8988T (cell line): ENCODE measurements around the gene KIAA1549.

ENCODE experiments used
- DNase-seq: peaks from one replicate; pipeline ENCODE4 v3.0.0; 2011

The KIAA1549 gene

DNA sequence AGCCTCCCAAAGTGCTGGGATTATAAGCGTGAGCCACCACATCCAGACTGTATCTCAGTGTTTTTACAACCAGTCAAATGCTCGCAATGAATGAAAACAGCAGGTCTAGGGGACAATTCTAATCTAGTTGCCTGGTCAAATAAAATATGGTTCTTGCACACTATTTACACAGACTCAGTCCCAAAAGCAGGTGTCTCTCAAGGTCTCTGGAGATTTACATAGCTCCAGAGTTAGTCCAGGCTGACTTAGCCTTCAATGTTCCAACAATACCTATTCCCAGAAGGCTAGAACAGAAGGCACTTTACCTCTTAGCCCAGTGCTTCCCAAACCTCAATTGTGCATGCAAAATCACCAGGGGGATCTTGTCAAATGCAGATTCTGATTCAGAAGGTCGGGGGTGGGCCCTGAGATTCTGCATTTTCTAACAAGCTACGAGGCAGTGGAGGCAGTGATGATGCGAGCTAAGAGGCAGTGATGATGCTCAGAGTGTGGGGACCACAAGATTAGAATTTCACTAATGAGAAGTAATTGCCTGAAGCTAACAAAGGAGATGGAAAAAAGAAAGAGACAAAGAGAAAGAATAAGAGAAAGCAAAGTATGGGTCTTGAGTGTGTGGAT is 6.4 kb downstream of the KIAA1549 start:
- no peak for DNase-seq

DNA sequence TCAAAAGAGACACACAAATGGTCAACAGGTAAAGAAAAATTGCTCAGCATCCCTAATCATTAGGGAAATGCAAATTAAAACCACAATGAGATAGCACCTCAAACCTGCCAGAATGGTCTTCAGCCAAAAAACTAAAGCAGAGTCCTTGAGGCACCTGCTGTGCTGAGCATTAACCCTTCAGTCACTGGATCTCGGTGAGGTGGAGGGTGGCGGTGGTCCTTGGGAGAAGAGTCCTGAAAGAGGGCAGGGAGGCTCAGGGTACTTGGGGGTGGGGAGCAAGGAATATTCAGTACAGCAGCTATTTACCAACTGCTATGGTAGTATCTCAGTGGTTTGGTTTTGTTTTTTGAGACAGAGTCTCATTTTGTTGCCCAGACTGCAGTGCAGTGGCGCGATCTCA is 7.1 kb downstream of the KIAA1549 start:
- DNase-seq = no peak

DNA sequence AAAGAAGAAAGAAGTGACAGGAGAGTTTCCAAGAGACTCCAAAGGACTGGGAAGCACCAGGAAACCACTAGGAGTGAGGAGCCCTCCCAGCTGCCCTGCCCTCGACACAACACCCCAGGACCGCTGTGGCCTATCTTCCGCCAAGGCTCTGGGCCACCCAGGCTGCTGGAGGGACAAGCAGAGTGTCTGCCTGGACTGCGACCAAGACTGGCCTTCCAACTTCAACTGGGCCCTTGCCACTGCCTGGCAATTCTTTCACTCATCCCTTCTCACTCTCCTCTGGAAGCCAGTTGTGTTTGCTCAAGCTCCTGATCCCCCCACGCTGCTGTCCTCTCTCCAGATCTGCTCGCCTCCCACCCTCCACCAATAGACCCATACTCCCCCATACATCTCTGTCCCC is 10.2 kb downstream of the KIAA1549 start:
- no peak for DNase-seq

DNA sequence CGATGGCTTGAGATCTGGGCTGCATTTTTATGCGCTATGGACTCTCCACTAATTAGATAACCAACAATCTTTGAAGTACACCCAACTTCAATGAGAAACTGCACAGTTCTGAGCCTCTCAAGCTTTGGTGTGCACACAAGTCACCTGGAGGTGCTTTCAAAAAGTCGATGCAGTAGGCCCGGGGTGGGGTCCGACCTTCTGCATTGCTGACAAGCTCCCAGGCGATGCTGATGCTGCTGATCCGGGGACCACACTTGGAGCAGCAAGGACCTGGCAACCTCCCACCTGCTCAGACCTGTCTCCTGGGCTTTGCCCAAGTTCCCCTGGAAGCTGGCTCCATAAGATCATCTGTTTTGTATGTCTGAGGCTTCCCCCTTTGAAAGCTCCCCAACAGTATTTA is 10.7 kb downstream of the KIAA1549 start:
- DNase-seq = no peak

DNA sequence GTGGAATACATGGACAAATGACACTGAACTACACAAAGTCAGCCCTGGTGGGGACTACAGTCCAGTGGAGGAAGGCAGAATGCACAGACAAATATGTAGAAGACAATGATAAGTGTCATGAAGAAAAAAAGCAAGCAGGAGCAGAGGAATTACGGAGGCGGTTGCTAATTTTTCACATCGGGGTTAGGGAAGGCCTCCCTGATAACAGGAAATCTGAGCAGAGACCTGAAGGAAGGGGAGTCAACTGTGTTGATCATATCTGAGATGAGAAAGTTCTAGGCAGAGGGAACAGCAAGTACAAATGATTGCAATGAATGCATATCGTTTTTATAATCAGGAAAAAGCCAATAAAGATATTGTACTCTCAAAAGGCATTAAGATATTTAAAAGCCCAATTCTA is 14.0 kb downstream of the KIAA1549 start:
- no peak for DNase-seq

DNA sequence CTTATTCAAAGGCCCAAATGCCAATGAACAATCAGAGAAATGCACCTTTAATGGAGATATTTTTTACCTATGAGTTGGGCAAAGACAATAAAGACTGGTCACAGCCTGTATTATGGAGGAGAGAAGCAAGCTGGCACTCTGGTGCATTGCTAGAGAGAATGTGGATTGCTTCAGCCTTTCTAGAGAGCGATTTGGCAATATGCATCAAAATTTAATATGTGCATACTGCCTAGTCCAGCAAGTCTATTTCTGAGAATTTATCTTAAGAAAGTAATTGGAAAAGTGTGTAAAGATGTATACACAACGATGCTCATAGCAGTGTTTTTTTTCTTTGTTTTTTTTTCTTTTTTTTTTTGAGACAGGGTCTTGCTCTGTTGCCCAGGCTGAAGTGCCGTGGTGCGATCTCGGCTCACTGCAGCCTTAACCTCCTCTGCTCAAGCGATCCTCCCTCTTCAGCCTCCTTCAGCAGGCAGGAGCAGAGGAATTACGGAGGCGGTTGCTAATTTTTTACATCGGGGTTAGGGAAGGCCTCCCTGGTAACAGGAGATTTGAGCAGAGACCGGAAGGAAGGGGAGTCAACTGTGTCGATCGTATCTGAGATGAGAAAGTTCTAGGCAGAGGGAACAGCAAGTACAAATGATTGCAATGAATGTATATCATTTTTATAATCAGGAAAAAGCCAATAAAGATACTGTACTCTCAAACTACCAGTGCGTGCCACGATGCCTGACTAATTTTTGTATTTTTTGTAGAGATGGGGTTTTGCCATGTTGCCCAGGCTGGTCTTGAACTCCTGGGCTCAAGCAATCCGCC is 16.4 kb downstream of the KIAA1549 start:
- DNase-seq = no peak

DNA sequence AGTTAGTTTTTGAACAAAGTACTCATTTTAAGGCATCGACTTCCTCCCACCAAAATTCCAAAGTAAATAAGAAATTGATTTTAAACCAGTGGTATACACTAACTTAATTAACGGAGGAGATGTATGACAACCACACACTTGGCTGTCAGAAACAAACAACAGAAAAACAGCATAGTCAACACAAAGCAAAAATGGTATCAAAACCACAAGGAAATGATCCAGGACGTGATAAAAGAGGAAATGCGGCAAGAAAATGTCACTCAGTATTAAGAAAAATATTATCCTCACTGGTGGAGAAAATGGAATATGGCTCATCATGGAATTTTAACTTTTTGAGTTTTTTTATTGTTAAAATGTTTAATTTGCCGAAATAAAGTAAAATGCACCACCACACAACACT is 17.5 kb downstream of the KIAA1549 start:
- no peak for DNase-seq

DNA sequence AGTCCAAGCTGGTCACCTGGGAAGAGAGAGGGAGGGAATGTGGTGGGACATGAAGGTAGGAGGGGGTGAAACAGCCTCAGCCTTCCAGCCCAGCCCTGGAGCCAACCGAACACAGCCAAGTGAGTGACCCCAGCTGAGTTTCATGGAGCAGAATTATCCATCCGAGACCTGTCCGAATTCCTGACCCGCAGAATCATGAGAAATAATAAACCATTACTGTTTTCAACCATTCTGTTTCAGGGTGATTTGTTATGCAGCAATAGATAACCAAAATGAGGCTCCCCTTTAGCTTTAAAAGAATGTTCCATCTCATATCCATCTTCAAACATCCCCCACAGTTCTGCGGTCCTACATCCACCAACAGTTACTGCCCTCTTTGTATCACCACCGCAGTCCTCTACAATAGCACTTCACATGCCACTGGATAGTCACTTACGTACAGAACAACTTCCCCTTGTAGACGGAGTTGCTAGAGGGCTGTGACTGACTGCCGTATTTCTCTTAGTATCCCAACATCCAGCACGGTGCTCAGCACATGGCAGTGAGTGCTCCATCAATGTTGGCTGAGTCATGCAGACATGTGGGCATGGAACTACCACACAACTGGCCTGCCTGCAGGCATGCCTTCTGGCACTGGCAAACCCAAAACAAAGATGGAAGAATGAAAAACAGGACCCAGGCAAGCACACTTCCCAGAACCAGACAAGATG is 18.5 kb downstream of the KIAA1549 start:
- no peak for DNase-seq

DNA sequence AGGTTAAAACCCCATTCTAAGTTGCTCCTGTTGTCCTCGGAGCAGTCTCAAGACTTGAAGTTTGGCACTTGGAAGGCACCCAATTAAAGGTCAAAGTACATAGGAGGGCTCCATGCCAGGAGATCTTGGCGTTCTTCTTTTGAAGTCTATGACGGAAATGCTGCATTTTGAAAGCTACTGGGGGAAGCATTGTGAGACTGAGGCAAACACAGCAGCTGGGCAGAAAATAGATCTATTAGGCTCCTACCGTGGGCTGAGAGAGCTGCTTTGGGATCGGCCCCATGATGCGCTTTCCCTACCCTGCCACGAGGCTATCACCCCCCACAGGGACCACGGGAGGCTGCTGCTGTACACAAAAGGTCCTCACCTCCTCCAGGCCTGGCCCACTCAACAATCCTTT is 20.0 kb downstream of the KIAA1549 start:
- no peak for DNase-seq

DNA sequence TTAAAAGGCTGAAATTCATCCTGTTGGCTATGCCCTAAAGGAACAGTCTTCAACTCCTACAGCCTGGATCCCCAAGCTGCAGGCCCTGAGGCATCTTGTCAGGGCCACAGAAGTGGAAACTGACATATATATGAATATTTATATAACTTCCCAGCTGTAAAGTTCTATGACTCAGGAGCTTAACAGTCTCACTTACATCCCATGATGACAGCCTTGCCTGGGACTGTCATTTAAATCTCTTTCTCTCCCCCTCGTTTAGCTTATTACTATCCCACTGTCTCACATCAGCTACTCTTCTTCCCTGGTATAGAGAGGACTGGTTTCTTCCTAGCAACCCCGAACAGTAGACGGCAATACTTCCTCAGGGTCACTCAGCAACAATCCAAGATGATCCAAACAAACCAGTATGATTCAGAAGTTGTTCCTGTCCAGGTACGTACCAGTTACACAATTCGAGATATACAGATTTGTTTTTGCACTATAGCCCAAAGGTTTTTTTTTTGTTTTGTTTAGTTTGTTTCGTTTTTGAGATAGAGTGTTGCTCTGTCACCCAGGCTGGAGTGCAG is 22.7 kb downstream of the KIAA1549 start:
- DNase-seq = no peak

DNA sequence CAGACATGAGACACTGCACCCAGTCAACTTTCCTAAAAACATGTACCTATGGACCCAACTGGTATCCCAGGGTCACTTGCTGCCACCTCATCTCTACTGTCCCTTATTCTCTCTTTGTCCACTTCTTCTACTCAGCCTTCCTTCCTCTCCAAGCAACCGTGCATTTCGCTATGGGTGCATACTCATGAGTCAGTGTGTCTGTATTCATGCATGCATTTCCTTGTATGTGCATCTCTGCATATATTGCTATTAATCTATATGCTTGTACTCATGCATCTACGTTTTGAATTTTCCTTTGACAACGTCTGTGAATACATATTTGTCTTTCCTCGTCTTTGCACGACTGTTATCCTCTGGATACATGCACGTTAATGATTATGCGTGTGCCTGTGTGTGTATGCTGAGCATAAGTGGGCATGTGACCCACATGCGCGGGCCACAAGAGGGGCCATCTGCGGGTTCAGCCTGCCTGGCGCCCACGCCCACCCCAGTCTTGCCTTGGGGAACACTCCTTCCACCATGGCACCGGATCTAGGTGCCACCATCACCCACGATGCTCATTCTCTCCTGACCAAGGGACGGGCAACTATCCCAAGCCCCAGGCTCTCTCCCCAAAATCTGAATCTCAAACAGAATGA is 23.3 kb downstream of the KIAA1549 start:
- DNase-seq = no peak

DNA sequence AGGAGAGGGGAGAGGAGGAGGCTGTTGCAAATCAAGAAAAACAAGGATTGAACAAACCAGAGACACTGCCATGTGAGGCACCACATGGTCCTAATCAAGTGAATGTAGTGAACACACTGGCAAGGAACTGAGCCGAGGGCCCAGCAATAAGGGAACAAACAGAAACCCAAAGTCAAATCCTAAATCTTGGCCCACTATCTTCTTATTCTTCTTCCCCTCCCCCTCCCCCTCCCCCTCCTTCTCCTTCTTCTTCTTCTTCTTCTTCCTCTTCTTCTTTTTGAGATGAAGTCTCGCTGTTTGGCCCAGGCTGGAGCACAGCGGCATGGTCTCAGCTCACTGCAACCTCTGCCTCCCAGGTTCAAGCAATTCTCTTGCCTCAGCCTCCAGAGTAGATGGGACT is 24.0 kb downstream of the KIAA1549 start:
- no peak for DNase-seq

DNA sequence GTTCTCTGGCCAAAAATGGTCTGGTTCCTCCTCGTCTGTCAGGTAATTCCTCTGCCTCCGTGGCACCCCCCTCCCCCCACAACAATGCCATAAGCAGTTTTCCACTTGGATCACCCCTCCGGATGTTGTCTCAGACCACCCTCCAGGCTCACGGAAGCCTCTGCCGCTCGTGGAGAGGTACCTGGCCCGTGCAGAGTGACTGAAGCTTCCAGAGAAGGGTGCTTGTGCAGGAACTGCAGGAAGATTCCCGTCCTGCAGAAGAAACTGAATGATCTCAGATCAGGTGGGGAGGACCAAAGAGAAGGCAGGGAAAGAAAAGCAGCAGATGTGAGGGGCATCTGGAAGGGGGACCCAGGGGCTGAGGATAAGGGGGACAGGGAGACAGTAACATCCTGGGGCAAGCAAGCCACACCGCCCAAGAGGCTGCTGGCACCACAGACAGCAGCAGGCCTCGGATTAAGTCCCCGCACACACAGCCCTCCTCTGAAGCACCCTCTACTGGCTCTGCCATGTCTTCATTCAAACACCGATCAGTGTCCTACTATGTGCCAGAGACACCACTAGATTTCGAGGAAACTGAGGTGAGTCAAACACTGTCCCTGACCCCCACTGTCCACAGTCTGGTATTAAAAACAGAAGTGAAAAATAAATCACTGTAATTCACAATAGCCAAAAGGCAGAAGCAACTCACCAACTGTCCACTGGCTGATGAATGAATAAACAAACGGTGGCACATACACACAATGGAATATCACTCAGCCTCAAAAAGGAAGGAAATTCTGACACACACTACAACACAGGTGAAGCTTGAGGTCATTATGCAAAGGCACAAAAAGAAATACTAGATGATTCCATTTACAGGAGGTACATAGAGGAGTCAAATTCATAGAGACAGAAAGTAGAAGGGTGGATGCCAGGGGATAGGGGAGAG is 26.4 kb downstream of the KIAA1549 start:
- no peak for DNase-seq

DNA sequence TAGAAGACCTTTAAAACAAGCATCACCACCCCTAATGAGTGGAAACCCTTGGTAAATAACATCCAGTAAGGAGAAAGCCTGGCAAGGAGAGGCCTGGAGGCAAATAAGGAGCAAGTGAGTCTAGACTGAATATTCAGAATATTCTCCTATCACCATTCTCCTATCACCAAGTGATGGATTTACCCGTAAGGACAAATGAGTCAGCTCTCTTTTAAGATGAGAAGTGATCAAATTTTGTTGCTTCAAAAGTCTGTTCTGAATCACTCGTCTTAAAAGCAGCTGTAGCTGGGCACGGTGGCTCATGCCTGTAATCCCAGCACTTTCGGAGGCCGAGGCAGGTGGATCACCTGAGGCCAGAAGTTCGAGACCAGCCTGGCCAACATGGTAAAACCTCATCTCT is 28.4 kb downstream of the KIAA1549 start:
- DNase-seq = no peak

DNA sequence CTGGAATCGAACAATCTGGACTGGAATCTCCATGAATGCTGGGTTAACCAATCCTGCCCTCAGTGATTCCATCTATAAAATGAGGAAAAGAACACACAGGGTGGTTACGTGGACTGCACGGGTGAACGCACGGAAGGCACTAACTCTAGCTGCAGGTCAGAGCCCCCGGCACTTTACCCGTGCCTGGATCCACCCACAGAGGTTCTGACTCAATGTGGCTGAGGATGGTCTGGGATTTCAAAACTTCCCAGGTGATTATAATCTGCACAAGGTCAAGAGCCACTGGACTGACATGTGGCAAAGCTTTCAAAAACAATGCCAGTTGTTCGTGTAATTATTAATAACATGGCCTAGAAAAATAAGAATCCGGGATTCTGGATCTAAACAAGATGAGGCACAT is 29.2 kb downstream of the KIAA1549 start:
- DNase-seq = no peak

DNA sequence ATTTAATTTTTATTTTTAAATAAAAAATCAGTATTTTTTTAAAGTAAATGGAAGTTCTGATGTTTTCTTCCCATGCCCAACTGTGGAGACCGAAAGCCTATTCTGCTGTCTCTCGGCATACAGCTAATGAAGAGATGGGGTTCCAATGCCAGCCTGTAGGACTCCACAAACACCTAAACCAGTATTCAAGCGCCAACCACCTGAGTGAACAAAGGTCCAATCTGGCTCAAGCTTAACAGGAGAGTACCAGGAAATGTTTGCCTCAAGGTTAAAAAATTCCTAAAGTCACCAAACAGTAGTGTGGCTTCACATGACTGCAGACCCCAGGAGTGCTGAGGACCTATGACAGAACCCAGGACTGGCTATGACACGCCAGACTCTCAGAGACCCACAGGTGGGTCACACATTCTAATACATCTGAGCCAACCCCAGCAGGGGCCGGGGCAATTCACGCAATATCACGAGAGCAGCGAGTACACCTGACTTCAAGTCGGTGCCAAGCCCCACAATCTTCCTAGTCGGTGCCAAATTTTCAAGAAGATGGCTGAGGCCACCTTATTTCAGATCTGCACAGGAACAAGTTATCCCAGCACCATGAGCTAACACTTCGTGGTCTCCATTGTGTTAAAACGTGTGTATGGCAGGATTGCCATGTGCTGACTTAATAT is 31.6 kb downstream of the KIAA1549 start:
- DNase-seq = no peak

DNA sequence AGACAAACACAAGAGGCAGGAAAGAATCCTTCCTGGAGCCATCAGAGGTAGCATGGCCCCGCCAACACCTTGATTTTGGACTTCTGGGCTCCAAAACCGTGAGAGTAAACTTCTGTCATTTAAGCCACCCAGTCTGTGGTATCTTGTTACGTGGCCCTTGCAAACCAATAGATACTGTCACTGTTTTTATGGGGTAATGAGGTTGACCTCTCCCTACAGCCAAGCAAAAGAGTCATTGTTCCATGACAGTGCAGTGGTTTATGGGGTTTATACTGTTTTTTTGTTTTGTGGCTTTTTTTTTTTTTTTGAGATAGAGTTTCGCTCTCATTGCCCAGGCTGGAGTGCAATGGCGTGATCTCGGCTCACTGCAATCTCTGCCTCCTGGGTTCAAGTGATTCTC is 32.8 kb downstream of the KIAA1549 start:
- DNase-seq = no peak

DNA sequence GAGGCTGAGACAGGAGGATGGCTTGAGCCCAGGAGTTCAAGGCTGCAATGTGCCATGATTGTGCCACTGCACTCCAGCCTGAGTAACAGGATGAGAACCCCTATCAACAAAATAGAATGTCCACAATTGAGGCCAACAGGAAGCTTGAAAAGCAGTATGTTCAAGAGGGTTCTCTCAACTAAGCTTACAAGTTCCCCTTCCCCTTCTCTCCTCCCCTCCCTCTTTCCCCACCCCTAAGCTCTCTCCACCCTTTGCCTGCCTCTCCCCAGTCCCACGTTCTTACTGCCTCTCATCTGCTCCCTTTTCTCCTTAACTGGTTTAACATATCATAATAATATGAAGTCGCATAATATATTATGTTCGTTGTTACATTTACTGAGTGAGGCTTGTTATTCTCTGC is 35.4 kb downstream of the KIAA1549 start:
- no peak for DNase-seq

DNA sequence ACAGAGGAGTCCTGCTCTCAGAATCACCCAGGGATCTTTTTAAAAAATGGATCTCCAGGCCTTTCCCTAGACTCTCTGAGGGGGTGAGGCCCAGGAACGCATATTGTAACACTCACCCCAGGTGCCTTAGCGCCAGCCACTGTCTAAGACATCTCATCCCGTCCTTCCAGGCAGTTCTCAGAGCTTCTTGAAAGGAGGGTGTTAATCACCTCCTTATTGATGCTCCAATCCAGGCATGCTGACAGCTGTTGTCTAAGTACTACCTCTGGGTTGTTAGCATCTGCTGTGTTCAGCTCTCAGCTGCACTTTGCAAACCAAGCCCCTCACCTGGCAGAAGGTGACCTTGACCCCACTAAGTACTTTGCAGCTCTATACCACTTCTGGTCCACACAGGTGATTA is 36.0 kb downstream of the KIAA1549 start:
- no peak for DNase-seq

DNA sequence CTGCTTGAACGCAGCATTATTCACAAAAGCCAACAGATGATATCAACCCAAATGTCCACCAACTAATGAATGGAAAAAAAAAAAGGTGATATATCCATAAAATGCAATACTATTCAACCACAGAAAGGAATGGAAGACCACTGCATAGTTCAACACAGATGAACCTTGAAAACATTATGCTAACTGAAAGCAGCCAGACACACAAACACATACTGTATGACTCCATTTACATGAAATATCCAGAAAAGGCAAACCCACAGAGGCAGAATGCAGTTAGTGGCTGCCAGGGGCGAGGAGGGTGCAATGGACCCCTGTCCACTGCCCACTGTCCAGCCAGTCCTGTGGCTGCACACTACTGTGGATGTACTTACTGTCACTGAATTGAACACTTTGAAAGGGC is 36.6 kb downstream of the KIAA1549 start:
- no peak for DNase-seq

DNA sequence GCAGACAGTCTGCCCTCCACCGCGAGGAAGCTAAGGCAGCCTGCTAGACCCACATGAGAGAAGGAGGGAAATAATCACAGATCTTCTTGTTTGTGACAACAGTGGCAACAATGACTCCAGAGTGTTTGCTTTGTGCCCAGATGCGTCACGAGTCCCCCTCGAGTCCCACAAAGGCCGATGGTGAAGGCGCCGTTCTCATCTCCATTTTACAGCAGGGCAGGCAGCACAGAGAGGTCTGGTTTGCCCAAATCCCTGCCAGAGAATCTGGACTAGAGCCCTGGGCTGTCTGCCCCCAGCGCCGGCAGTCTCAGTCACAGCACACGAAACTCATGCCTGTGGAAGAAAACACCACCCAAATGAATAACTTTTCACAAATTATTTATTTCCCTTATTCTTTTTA is 38.1 kb downstream of the KIAA1549 start:
- DNase-seq = no peak

DNA sequence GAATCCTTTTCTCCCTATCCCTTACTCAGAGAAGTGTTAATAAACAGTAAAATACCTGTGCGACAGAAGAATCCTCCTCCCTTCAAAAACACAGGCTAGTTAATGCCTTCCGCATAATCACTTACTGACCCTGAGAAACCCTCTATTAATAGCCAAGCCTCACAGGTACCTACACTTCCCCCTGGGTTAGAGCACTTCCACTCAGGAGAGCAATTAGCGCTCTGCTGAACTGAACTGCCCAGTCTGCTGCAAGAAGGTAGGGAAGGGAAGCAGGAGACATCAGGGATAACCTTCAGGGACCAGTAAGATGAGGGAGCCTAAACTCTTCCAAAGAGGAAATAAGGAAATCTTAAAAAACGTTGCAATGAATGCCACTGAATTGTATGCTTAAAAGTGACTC is 39.6 kb downstream of the KIAA1549 start:
- DNase-seq = no peak
